Astrocyte (in vitro differentiated cells and primary cell): Measurements from ENCODE around the gene CFAP65. TPM values are rescaled to one million over a fixed set of nuclear protein-coding genes. Genes with fewer than 3 reads are reported as not detected.

ENCODE experiments used
- DNase-seq: peaks from one replicate; pipeline ENCODE4 v3.0.0-alpha.2; 2010; ENCODE audit warnings: low read depth
- FAIRE-seq: peaks from 2 replicates; lab custom pipeline; 2011; peaks lifted over from hg19 to GRCh38; lab: Jason Lieb, UNC
- H2AFZ ChIP-seq: 2 replicates; pipeline ENCODE4 v1.6.0; 2012; ENCODE audit warnings: low read depth, low read length, inconsistent platforms
- H3K27ac ChIP-seq: 2 replicates; pipeline ENCODE4 v1.5.1; 2011; ENCODE audit warnings: low read depth, low read length, inconsistent platforms
- H3K27me3 ChIP-seq: 2 replicates; pipeline ENCODE4 v1.6.0; 2011; ENCODE audit warnings: low read length, inconsistent platforms; ENCODE audit not compliant: insufficient read depth
- H3K36me3 ChIP-seq: 2 replicates; pipeline ENCODE4 v1.5.1; 2011; ENCODE audit warnings: low read length, inconsistent platforms; ENCODE audit not compliant: insufficient read depth
- H3K4me1 ChIP-seq: 2 replicates; pipeline ENCODE4 v1.5.1; 2011; ENCODE audit warnings: low read length, inconsistent platforms; ENCODE audit not compliant: insufficient read depth
- H3K4me2 ChIP-seq: 2 replicates; pipeline ENCODE4 v1.6.0; 2012; ENCODE audit warnings: low read length, inconsistent platforms
- H3K4me3 ChIP-seq: 2 replicates; pipeline ENCODE4 v1.5.1; 2011; ENCODE audit warnings: low read depth, mild to moderate bottlenecking, low read length, inconsistent platforms; ENCODE audit not compliant: insufficient read depth
- H3K79me2 ChIP-seq: 2 replicates; pipeline ENCODE4 v1.6.0; 2012; ENCODE audit warnings: mild to moderate bottlenecking, low read length, inconsistent platforms; ENCODE audit not compliant: insufficient read depth
- H3K9ac ChIP-seq: 2 replicates; pipeline ENCODE4 v1.6.0; 2012; ENCODE audit warnings: mild to moderate bottlenecking, low read length, inconsistent platforms
- H3K9me3 ChIP-seq: 2 replicates; pipeline ENCODE4 v1.5.1; 2012; ENCODE audit warnings: low read depth, mild to moderate bottlenecking, low read length, inconsistent platforms; ENCODE audit not compliant: insufficient read depth
- H4K20me1 ChIP-seq: 2 replicates; pipeline ENCODE4 v1.6.0; 2012; ENCODE audit warnings: low read length, inconsistent platforms; ENCODE audit not compliant: insufficient read depth
- H3K27ac Mint-ChIP-seq: one replicate; pipeline ENCODE4 v1.8.0; 2021; ENCODE audit warnings: mild to moderate bottlenecking, mixed read lengths; ENCODE audit not compliant: unreplicated experiment
- H3K27me3 Mint-ChIP-seq: one replicate; pipeline ENCODE4 v1.8.0; 2021; ENCODE audit warnings: low read depth, mixed read lengths; ENCODE audit not compliant: unreplicated experiment
- H3K36me3 Mint-ChIP-seq: one replicate; pipeline ENCODE4 v1.8.0; 2021; ENCODE audit warnings: low read depth, mixed read lengths; ENCODE audit not compliant: unreplicated experiment
- H3K4me1 Mint-ChIP-seq: one replicate; pipeline ENCODE4 v1.8.0; 2021; ENCODE audit warnings: low read depth, mixed read lengths; ENCODE audit not compliant: unreplicated experiment
- H3K4me3 Mint-ChIP-seq: one replicate; pipeline ENCODE4 v1.8.0; 2021; ENCODE audit warnings: mild to moderate bottlenecking, moderate library complexity, mixed read lengths; ENCODE audit not compliant: unreplicated experiment
- H3K9me3 Mint-ChIP-seq: one replicate; pipeline ENCODE4 v1.8.0; 2021; ENCODE audit warnings: mild to moderate bottlenecking, mixed read lengths; ENCODE audit not compliant: unreplicated experiment
- CTCF ChIP-seq: IDR thresholded peaks from 2 replicates; pipeline ENCODE4 v1.5.1; 2011; ENCODE audit warnings: low read depth, mild to moderate bottlenecking, inconsistent platforms, low read length, moderate library complexity; ENCODE audit not compliant: insufficient read depth
- EZH2 ChIP-seq: IDR thresholded peaks from 2 replicates; pipeline ENCODE4 v1.6.1; 2012; ENCODE audit warnings: mild to moderate bottlenecking, low read length, inconsistent platforms; ENCODE audit not compliant: insufficient read depth
- total RNA-seq: library from RNA; stranded (reverse); gene quantifications from 2 replicates; pipeline ENCODE4 v1.2.1, GENCODE V29; 2021

CFAP65 gene
- total RNA-seq, 1 donor from 2014 or later: 0.27 TPM

GRCh38 chr2:219016721-219017120, 24.6 kb downstream of the CFAP65 start:
- Mint-ChIP-seq H3K4me1 (no peaks in the 10 kb centered on the region), H3K9me3 (peaks cover 4% of the 10 kb centered on the region), H3K27ac (no peak overlapping the region), H3K27me3 (peaks cover 81% of the 10 kb centered on the region), H3K4me3 (no peak overlapping the region), H3K36me3 (no peaks in the 10 kb centered on the region)
- H3K9me3 ChIP-seq: no peaks in the 10 kb centered on the region
- no peaks in the 10 kb centered on the region for H3K4me1 ChIP-seq
- DNase-seq: no peak
- no peak for TF ChIP-seq EZH2
- no peak for TF ChIP-seq CTCF
- FAIRE-seq: no peak
- no peak overlapping the region for H3K4me3 ChIP-seq
- no peaks in the 10 kb centered on the region for H3K79me2 ChIP-seq
- H3K36me3 ChIP-seq: no peaks in the 10 kb centered on the region
- no peak overlapping the region for H3K4me2 ChIP-seq
- H3K27ac ChIP-seq: no peak overlapping the region
- H2AFZ ChIP-seq: no peak overlapping the region
- H3K9ac ChIP-seq: no peak overlapping the region
- peaks cover 17% of the 10 kb centered on the region for H3K27me3 ChIP-seq
- H4K20me1 ChIP-seq: no peaks in the 10 kb centered on the region

GRCh38 chr2:219010873-219011272, 30.4 kb downstream of the CFAP65 start:
- TF ChIP-seq EZH2 (no peak), CTCF (no peak)

GRCh38 chr2:219010162-219010756, 31.1 kb downstream of the CFAP65 start:
- H3K27me3 ChIP-seq: peaks cover 24% of the 10 kb centered on the region
- DNase-seq: no peak
- H3K27me3 Mint-ChIP-seq: peaks cover 75% of the 10 kb centered on the region
- no peaks in the 10 kb centered on the region for H3K36me3 Mint-ChIP-seq
- no peaks in the 10 kb centered on the region for H3K9me3 Mint-ChIP-seq
- no peak for TF ChIP-seq EZH2
- TF ChIP-seq CTCF: peak; percentile 13
- H3K9me3 ChIP-seq: no peaks in the 10 kb centered on the region
- no peaks in the 10 kb centered on the region for H3K4me1 ChIP-seq
- no peak overlapping the region for H3K27ac ChIP-seq
- no peak overlapping the region for H2AFZ ChIP-seq
- H3K4me3 Mint-ChIP-seq: no peak overlapping the region
- no peaks in the 10 kb centered on the region for H3K4me1 Mint-ChIP-seq
- H3K27ac Mint-ChIP-seq: no peak overlapping the region
- H3K4me3 ChIP-seq: no peak overlapping the region
- H3K36me3 ChIP-seq: no peaks in the 10 kb centered on the region
- H3K79me2 ChIP-seq: no peaks in the 10 kb centered on the region
- H3K9ac ChIP-seq: no peak overlapping the region
- H3K4me2 ChIP-seq: no peak overlapping the region
- H4K20me1 ChIP-seq: no peaks in the 10 kb centered on the region
- no peak for FAIRE-seq

More at GRCh38 chr2:219010873-219011272, 30.4 kb downstream of the CFAP65 start:
- H3K4me3 Mint-ChIP-seq: no peak overlapping the region
- no peak overlapping the region for H3K9ac ChIP-seq
- H3K4me1 ChIP-seq: no peaks in the 10 kb centered on the region
- H3K36me3 Mint-ChIP-seq: no peaks in the 10 kb centered on the region
- H3K4me1 Mint-ChIP-seq: no peaks in the 10 kb centered on the region
- no peak overlapping the region for H3K27ac ChIP-seq
- peaks cover 75% of the 10 kb centered on the region for H3K27me3 Mint-ChIP-seq
- H3K4me3 ChIP-seq: no peak overlapping the region
- DNase-seq (no peak), FAIRE-seq (no peak)
- no peaks in the 10 kb centered on the region for H3K79me2 ChIP-seq
- no peaks in the 10 kb centered on the region for H3K9me3 ChIP-seq
- H3K36me3 ChIP-seq: no peaks in the 10 kb centered on the region
- H2AFZ ChIP-seq: no peak overlapping the region
- H3K27me3 ChIP-seq: peaks cover 20% of the 10 kb centered on the region
- no peaks in the 10 kb centered on the region for H4K20me1 ChIP-seq
- no peak overlapping the region for H3K4me2 ChIP-seq
- H3K9me3 Mint-ChIP-seq: no peaks in the 10 kb centered on the region
- no peak overlapping the region for H3K27ac Mint-ChIP-seq
